Fibroblast of lung (primary cell): ENCODE measurements around the gene SMPD3.

Source experiments
- CTCF ChIP-seq, 2 donors: IDR thresholded peaks in 1 of 2; conservative IDR thresholded peaks in 1 of 2; 1 replicate in 1 of 2; 2 replicates in 1 of 2; pipeline ENCODE4 v1.5.1; 2011 to 2012; ENCODE audit warnings: low read length in 2 of 2, control low read depth in 1 of 2, inconsistent platforms in 1 of 2, low read depth in 1 of 2, mild to moderate bottlenecking in 1 of 2
- EZH2 ChIP-seq: IDR thresholded peaks from 2 replicates; pipeline ENCODE4 v1.5.1; 2012; ENCODE audit warnings: low read length, control low read depth, mild to moderate bottlenecking; ENCODE audit errors: missing control alignments

GRCh38 chr16:68381363-68381724 is 67.0 kb downstream of the SMPD3 start:
- TF ChIP-seq EZH2 (no peak), CTCF (conservative IDR thresholded peaks at IDR 0.05 in 1 of 2, IDR thresholded peaks at IDR 0.05 in 1 of 2; ENCODE audit: low read depth in 1 of 2, low read length in 2 of 2) (no peak)
